Activated T-helper 9 cell treated with anti-CD3 and anti-CD28 coated beads, Interleukin-2, amount 50 U/mL, for 16 hours (primary cell): ENCODE results near the gene KCNK1.

Source experiments
- DNase-seq: peaks from one replicate; pipeline ENCODE4 v3.0.0-alpha.2; 2020; ENCODE audit warnings: low read depth

KCNK1 gene

GRCh38 chr1:233613252-233614172, at the start of gene KCNK1:
KCNK1 (plus strand) TSS chr1:233614106; CDS start chr1:233614172, 66 bp downstream.
- DNase-seq, result no peak

- DNase-seq, result no peak
Measured at GRCh38 chr1:233565313-233565712, 48.6 kb upstream of the KCNK1 start.

- DNase-seq, result no peak
Measured at GRCh38 chr1:233566886-233567285, 47.0 kb upstream of the KCNK1 start.

- DNase-seq, result no peak
Measured at GRCh38 chr1:233569636-233570035, 44.3 kb upstream of the KCNK1 start.

GRCh38 chr1:233570216-233570615, 43.7 kb upstream of the KCNK1 start:
- DNase-seq, result no peak

GRCh38 chr1:233570706-233571105, 43.2 kb upstream of the KCNK1 start:
- no peak for DNase-seq

GRCh38 chr1:233572896-233573295, 41.0 kb upstream of the KCNK1 start:
- DNase-seq, result no peak

GRCh38 chr1:233575450-233575849, 38.5 kb upstream of the KCNK1 start:
- no peak for DNase-seq

- DNase-seq, result no peak
Measured at GRCh38 chr1:233582439-233582838, 31.5 kb upstream of the KCNK1 start.

- DNase-seq, result no peak
Measured at GRCh38 chr1:233584376-233584775, 29.5 kb upstream of the KCNK1 start.

- DNase-seq, result no peak
Measured at GRCh38 chr1:233584931-233585330, 29.0 kb upstream of the KCNK1 start.

- no peak for DNase-seq
Measured at GRCh38 chr1:233586301-233586700, 27.6 kb upstream of the KCNK1 start.

- DNase-seq, result no peak
Measured at GRCh38 chr1:233587196-233587595, 26.7 kb upstream of the KCNK1 start.

- no peak for DNase-seq
Measured at GRCh38 chr1:233587958-233588799, 25.7 kb upstream of the KCNK1 start.

- DNase-seq, result no peak
Measured at GRCh38 chr1:233597489-233597901, 16.4 kb upstream of the KCNK1 start.

GRCh38 chr1:233598891-233599541, 14.9 kb upstream of the KCNK1 start:
- DNase-seq, result no peak

GRCh38 chr1:233599542-233600073, 14.3 kb upstream of the KCNK1 start:
- DNase-seq, result no peak

GRCh38 chr1:233600488-233600887, 13.4 kb upstream of the KCNK1 start:
- DNase-seq, result no peak

GRCh38 chr1:233603478-233603877, 10.4 kb upstream of the KCNK1 start:
- no peak for DNase-seq

GRCh38 chr1:233605205-233605604, 8.7 kb upstream of the KCNK1 start:
- no peak for DNase-seq

GRCh38 chr1:233606813-233607212, 7.1 kb upstream of the KCNK1 start:
- no peak for DNase-seq
